H1 (cell line): ENCODE data around the gene SNX7.

Experiments
- ASH2L ChIP-seq: fragments of 200-600, 300-600 bp; sonication (generic); IDR thresholded peaks from one replicate; pipeline ENCODE4 v1.7.1; 2017; ENCODE audit warnings: low read length
- CREB1 ChIP-seq: IDR thresholded peaks from 2 replicates; pipeline ENCODE4 v1.6.1; 2012; ENCODE audit warnings: inconsistent platforms
- CTCF ChIP-seq, 3 experiments: IDR thresholded peaks; 1 replicate in 2 of 3; 2 replicates in 1 of 3; pipeline versions ENCODE4 v1.5.1 to v1.6.1; 2011; ENCODE audit warnings: low read length in 3 of 3, mild to moderate bottlenecking in 3 of 3, inconsistent platforms in 2 of 3, low read depth in 1 of 3, moderate library complexity in 1 of 3; ENCODE audit not compliant: insufficient read depth in 1 of 3; ENCODE audit errors: control extremely low read depth in 1 of 3
- EZH2 ChIP-seq: fragments of 200-600 bp; sonication (generic); IDR thresholded peaks from 2 replicates; pipeline ENCODE4 v1.7.1; 2012; ENCODE audit warnings: low read depth, mild to moderate bottlenecking, moderate library complexity, low read length, inconsistent platforms; ENCODE audit not compliant: severe bottlenecking
- POLR2A ChIP-seq, 2 experiments: IDR thresholded peaks; 1 replicate in 1 of 2; 2 replicates in 1 of 2; pipeline ENCODE4 v1.6.1; 2011; ENCODE audit warnings: low read depth in 2 of 2, low read length in 2 of 2, mild to moderate bottlenecking in 2 of 2; ENCODE audit errors: control extremely low read depth in 1 of 2
- POLR2AphosphoS5 ChIP-seq: IDR thresholded peaks from 2 replicates; pipeline ENCODE4 v1.6.1; 2011; ENCODE audit warnings: low read depth, low read length
- RAD21 ChIP-seq, 2 experiments: IDR thresholded peaks in 1 of 2; conservative IDR thresholded peaks in 1 of 2; 2 replicates each; pipeline ENCODE4 v1.6.1; 2011; ENCODE audit warnings: low read depth in 2 of 2, low read length in 2 of 2, improper control_type of control experiment in 1 of 2, inconsistent platforms in 1 of 2, mild to moderate bottlenecking in 1 of 2, moderate library complexity in 1 of 2
- TAF1 ChIP-seq: IDR thresholded peaks from 2 replicates; pipeline ENCODE4 v1.6.1; 2011; ENCODE audit warnings: mild to moderate bottlenecking, low read depth, low read length
- YY1 ChIP-seq: IDR thresholded peaks from 2 replicates; pipeline ENCODE4 v1.6.1; 2011; ENCODE audit warnings: low read depth, mild to moderate bottlenecking, low read length
- TF ChIP-seq, protein P1 (sequence below): IDR thresholded peaks from 2 replicates; pipeline ENCODE4 v1.6.1; 2011; ENCODE audit warnings: low read length, improper control_type of control experiment

GRCh38 chr1:98783821-98784220 lies 122.3 kb downstream of the SNX7 start:
- no peak for TF ChIP-seq EZH2
- no peak for TF ChIP-seq CTCF (IDR thresholded peaks at IDR 0.05; ENCODE audit: control extremely low read depth in 1 of 3, insufficient read depth in 1 of 3, low read depth in 1 of 3, low read length in 3 of 3)
- TF ChIP-seq, protein P1, sequence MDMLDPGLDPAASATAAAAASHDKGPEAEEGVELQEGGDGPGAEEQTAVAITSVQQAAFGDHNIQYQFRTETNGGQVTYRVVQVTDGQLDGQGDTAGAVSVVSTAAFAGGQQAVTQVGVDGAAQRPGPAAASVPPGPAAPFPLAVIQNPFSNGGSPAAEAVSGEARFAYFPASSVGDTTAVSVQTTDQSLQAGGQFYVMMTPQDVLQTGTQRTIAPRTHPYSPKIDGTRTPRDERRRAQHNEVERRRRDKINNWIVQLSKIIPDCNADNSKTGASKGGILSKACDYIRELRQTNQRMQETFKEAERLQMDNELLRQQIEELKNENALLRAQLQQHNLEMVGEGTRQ: no peak
- no peak for TF ChIP-seq CREB1
- TF ChIP-seq ASH2L: no peak
- no peak for TF ChIP-seq YY1
- TF ChIP-seq POLR2A (IDR thresholded peaks at IDR 0.05; ENCODE audit: control extremely low read depth in 1 of 2, low read depth in 2 of 2, low read length in 2 of 2): no peak
- TF ChIP-seq TAF1: no peak
- TF ChIP-seq POLR2AphosphoS5: no peak
- no peak for TF ChIP-seq RAD21 (IDR thresholded peaks at IDR 0.05 in 1 of 2, conservative IDR thresholded peaks at IDR 0.05 in 1 of 2; ENCODE audit: low read depth in 2 of 2, low read length in 2 of 2)
